Smooth muscle cell (in vitro differentiated cells): ENCODE results near the gene RBPJL. TPM values are rescaled to one million over a fixed set of nuclear protein-coding genes. Genes with fewer than 3 reads are reported as not detected.

Experiments used
- DNase-seq: peaks from one replicate; lab custom pipeline; 2025; ENCODE audit not compliant: unreplicated experiment; lab: John Stamatoyannopoulos, UW
- H2AFZ ChIP-seq: fragments of 200-600 bp; sonication (generic); 2 replicates; pipeline ENCODE4 v1.6.0; 2016; ENCODE audit warnings: antibody characterized with exemption, low read depth, mild to moderate bottlenecking
- H3F3A ChIP-seq: fragments of 200-600 bp; sonication (generic); 2 replicates; pipeline ENCODE4 v1.6.0; 2017; ENCODE audit warnings: antibody characterized with exemption, low read depth
- H3K27ac ChIP-seq: fragments of 200-600 bp; sonication (generic); 2 replicates; pipeline ENCODE4 v1.5.1; 2016; ENCODE audit warnings: low read depth, mild to moderate bottlenecking
- H3K27me3 ChIP-seq: fragments of 200-600 bp; sonication (generic); 2 replicates; pipeline ENCODE4 v1.6.1; 2016; ENCODE audit warnings: low read depth, mild to moderate bottlenecking
- H3K36me3 ChIP-seq: fragments of 200-600 bp; sonication (generic); 2 replicates; pipeline ENCODE4 v1.5.1; 2016; ENCODE audit warnings: low read depth
- H3K4me1 ChIP-seq: fragments of 200-600 bp; sonication (generic); 2 replicates; pipeline ENCODE4 v1.5.1; 2016; ENCODE audit warnings: low read depth
- H3K4me2 ChIP-seq: fragments of 200-600 bp; sonication (generic); 2 replicates; pipeline ENCODE4 v1.6.0; 2016; ENCODE audit warnings: mild to moderate bottlenecking
- H3K4me3 ChIP-seq: fragments of 200-600 bp; sonication (generic); 2 replicates; pipeline ENCODE4 v1.5.1; 2016; ENCODE audit warnings: mild to moderate bottlenecking
- H3K79me2 ChIP-seq: fragments of 200-600 bp; sonication (generic); 2 replicates; pipeline ENCODE4 v1.6.0; 2016; ENCODE audit warnings: low read depth, mild to moderate bottlenecking
- H3K9ac ChIP-seq: fragments of 200-600 bp; sonication (generic); 2 replicates; pipeline ENCODE4 v1.6.0; 2016; ENCODE audit warnings: low read depth
- H3K9me3 ChIP-seq: fragments of 200-600 bp; sonication (generic); replicated peaks from 2 replicates; pipeline ENCODE4 v1.5.1; 2016; ENCODE audit warnings: low read depth
- H4K20me1 ChIP-seq: fragments of 200-600 bp; sonication (generic); 2 replicates; pipeline ENCODE4 v1.6.0; 2016; ENCODE audit warnings: low read depth
- WGBS: methylation state at CpG from one replicate; pipeline ENCODE4 v1.1.7; 2016; ENCODE audit warnings: low lambda C conversion rate; 5-methylcytosine and 5-hydroxymethylcytosine counted together
- polyA plus RNA-seq: library from polyadenylated mRNA; unstranded; fragments of >200 nt; fragmentation: Nextera tagmentation; extraction: Ambion mirVana; gene quantifications from 2 replicates; pipeline ENCODE4 v1.2.1, GENCODE V29; 2016
- total RNA-seq: library from RNA; depleted of rRNA; stranded (reverse); fragments of >200 nt; gene quantifications from 2 replicates; pipeline ENCODE4 v1.2.3, GENCODE V29; 2014
- TF ChIP-seq, protein P1 (sequence below): fragments of 200-600 bp; sonication (generic); IDR thresholded peaks from 2 replicates; pipeline ENCODE4 v1.5.1; 2017; ENCODE audit warnings: borderline replicate concordance, mild to moderate bottlenecking, antibody characterized with exemption; ENCODE audit not compliant: insufficient read depth, poor library complexity, severe bottlenecking

RBPJL gene
- total and polyA plus RNA-seq, 2 experiments from 2014 or later, result not detected

GRCh38 chr20:45340236-45340847, 33.7 kb downstream of the RBPJL start:
- H3F3A ChIP-seq, result peaks cover 59% of the 10 kb centered on the region
- peak overlapping the region; percentile 96 for H3K27ac ChIP-seq
- peaks cover 57% of the 10 kb centered on the region for H3K79me2 ChIP-seq
- no peak overlapping the region for H3K9ac ChIP-seq
- WGBS, result 89% methylated on average over 5 of the region's 5 CpGs
- TF ChIP-seq, protein P1, sequence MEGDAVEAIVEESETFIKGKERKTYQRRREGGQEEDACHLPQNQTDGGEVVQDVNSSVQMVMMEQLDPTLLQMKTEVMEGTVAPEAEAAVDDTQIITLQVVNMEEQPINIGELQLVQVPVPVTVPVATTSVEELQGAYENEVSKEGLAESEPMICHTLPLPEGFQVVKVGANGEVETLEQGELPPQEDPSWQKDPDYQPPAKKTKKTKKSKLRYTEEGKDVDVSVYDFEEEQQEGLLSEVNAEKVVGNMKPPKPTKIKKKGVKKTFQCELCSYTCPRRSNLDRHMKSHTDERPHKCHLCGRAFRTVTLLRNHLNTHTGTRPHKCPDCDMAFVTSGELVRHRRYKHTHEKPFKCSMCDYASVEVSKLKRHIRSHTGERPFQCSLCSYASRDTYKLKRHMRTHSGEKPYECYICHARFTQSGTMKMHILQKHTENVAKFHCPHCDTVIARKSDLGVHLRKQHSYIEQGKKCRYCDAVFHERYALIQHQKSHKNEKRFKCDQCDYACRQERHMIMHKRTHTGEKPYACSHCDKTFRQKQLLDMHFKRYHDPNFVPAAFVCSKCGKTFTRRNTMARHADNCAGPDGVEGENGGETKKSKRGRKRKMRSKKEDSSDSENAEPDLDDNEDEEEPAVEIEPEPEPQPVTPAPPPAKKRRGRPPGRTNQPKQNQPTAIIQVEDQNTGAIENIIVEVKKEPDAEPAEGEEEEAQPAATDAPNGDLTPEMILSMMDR, result no peak
- peaks cover 75% of the 10 kb centered on the region for H3K4me1 ChIP-seq
- no peak for DNase-seq
- H3K36me3 ChIP-seq, result no peaks in the 10 kb centered on the region
- H4K20me1 ChIP-seq, result peaks cover 34% of the 10 kb centered on the region
- H3K4me3 ChIP-seq, result no peak overlapping the region
- H3K27me3 ChIP-seq, result no peaks in the 10 kb centered on the region
- H3K4me2 ChIP-seq, result no peak overlapping the region
- no peaks in the 10 kb centered on the region for H3K9me3 ChIP-seq
- H2AFZ ChIP-seq, result no peak overlapping the region

- Histone ChIP-seq H3K4me2 (no peak overlapping the region), H3K9ac (peak overlapping the region; percentile 60), H3F3A (peaks cover 57% of the 10 kb centered on the region), H3K4me3 (no peak overlapping the region), H4K20me1 (peaks cover 33% of the 10 kb centered on the region), H3K27ac (peak overlapping the region; percentile 96), H3K79me2 (peaks cover 56% of the 10 kb centered on the region), H2AFZ (no peak overlapping the region), H3K27me3 (no peaks in the 10 kb centered on the region), H3K9me3 (no peaks in the 10 kb centered on the region), H3K36me3 (no peaks in the 10 kb centered on the region), H3K4me1 (peaks cover 72% of the 10 kb centered on the region)
- TF ChIP-seq, protein P1, result no peak
- WGBS, result 62% methylated on average over 1 of the region's 1 CpG
- DNase-seq, result no peak
Measured at GRCh38 chr20:45340951-45341350, 34.3 kb downstream of the RBPJL start.

DNA sequence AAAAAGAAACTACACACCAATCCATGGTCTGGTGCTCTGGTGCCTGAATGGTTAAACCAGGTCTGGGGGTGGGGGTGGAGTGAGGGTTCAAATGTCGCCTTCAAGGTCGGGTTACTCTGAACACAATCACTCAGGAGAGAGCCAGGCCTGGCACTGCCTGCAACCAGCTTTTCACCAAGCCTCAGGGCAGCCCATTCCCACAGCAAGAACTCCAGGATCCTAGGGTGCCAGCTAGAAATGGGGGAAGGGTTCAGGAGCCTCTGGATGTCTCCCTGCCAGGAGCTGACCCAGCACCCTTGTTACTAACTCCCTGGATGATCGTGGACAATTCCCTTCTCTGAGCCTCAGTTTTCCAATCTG, 34.9 kb downstream of the RBPJL start:
- Histone ChIP-seq H3K27me3 (no peaks in the 10 kb centered on the region), H4K20me1 (peaks cover 33% of the 10 kb centered on the region), H3K27ac (peak overlapping the region; percentile 96), H3K9me3 (no peaks in the 10 kb centered on the region), H3K36me3 (no peaks in the 10 kb centered on the region), H3K9ac (peak overlapping the region; percentile 60), H3K79me2 (peaks cover 62% of the 10 kb centered on the region), H3K4me3 (peak overlapping the region; percentile 26), H3K4me2 (peak overlapping the region; percentile 97), H3F3A (peaks cover 55% of the 10 kb centered on the region), H3K4me1 (peaks cover 71% of the 10 kb centered on the region), H2AFZ (no peak overlapping the region)
- no peak for DNase-seq
- TF ChIP-seq, protein P1, result no peak
- WGBS, result 12% methylated on average over 3 of the region's 3 CpGs
